PC-3 (cell line): Measurements from ENCODE around the gene PALS1.

Experiments
- EZH2 ChIP-seq: fragments of 300-600 bp; sonication (generic); IDR thresholded peaks from one replicate; pipeline ENCODE4 v1.6.1; 2017; ENCODE audit warnings: antibody characterized with exemption, mild to moderate bottlenecking, low read length; ENCODE audit not compliant: unreplicated experiment
- TF ChIP-seq, protein P1 (sequence below): fragments of 300-600 bp; sonication (generic); conservative IDR thresholded peaks from 2 replicates; pipeline ENCODE4 v1.5.1; 2017; ENCODE audit warnings: antibody characterized with exemption, low read depth, mild to moderate bottlenecking, low read length

DNA sequence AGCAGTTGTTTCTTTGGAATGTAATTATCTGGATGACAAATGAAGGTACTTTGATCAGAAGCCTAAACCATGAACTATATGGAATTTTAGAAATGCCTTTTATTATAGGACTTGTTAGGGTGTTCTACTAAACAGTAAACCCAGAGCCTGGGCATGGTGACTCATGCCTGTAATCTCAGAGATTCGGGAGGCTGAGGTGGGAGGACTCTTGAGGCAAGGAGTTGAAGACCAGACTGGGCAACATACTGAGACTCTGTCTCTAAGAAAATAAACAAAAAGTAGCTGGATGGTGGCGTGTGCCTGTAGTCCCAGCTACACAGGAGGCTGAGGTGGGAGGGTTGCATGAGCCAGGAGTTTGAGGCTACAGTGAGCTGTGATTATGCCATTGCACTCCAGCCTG lies 23.9 kb downstream of the PALS1 start:
- TF ChIP-seq, protein P1, sequence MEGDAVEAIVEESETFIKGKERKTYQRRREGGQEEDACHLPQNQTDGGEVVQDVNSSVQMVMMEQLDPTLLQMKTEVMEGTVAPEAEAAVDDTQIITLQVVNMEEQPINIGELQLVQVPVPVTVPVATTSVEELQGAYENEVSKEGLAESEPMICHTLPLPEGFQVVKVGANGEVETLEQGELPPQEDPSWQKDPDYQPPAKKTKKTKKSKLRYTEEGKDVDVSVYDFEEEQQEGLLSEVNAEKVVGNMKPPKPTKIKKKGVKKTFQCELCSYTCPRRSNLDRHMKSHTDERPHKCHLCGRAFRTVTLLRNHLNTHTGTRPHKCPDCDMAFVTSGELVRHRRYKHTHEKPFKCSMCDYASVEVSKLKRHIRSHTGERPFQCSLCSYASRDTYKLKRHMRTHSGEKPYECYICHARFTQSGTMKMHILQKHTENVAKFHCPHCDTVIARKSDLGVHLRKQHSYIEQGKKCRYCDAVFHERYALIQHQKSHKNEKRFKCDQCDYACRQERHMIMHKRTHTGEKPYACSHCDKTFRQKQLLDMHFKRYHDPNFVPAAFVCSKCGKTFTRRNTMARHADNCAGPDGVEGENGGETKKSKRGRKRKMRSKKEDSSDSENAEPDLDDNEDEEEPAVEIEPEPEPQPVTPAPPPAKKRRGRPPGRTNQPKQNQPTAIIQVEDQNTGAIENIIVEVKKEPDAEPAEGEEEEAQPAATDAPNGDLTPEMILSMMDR = no peak
- no peak for TF ChIP-seq EZH2
